ENCODE data around the gene SFT2D3.

The SFT2D3 gene

GRCh38 chr2:127712999-127713398, 11.7 kb downstream of the SFT2D3 start:
- DNase-seq: no peak

GRCh38 chr2:127713562-127713961, 12.3 kb downstream of the SFT2D3 start:
- DNase-seq: no peak

- DNase-seq: no peak
Measured at GRCh38 chr2:127715778-127716449, 14.6 kb downstream of the SFT2D3 start.

GRCh38 chr2:127718271-127718670, 17.0 kb downstream of the SFT2D3 start:
- no peak for DNase-seq

- DNase-seq: no peak
Measured at GRCh38 chr2:127719301-127720218, 18.3 kb downstream of the SFT2D3 start.

GRCh38 chr2:127721311-127721977, 20.1 kb downstream of the SFT2D3 start:
- DNase-seq: no peak

GRCh38 chr2:127721978-127722355, 20.7 kb downstream of the SFT2D3 start:
- DNase-seq: no peak

- no peak for DNase-seq
Measured at GRCh38 chr2:127722807-127723206, 21.5 kb downstream of the SFT2D3 start.

- no peak for DNase-seq
Measured at GRCh38 chr2:127726158-127726880, 25.0 kb downstream of the SFT2D3 start.

GRCh38 chr2:127733113-127733815, 32.0 kb downstream of the SFT2D3 start:
- no peak for DNase-seq

- no peak for DNase-seq
Measured at GRCh38 chr2:127733816-127734537, 32.7 kb downstream of the SFT2D3 start.

GRCh38 chr2:127735044-127735443, 33.7 kb downstream of the SFT2D3 start:
- no peak for DNase-seq

- DNase-seq: no peak
Measured at GRCh38 chr2:127735537-127736399, 34.5 kb downstream of the SFT2D3 start.

- DNase-seq: no peak
Measured at GRCh38 chr2:127737892-127738291, 36.6 kb downstream of the SFT2D3 start.

- DNase-seq: no peak
Measured at GRCh38 chr2:127739800-127740199, 38.5 kb downstream of the SFT2D3 start.

- DNase-seq: peak; percentile 13
Measured at GRCh38 chr2:127740665-127741288, 39.5 kb downstream of the SFT2D3 start.

GRCh38 chr2:127743477-127744026, 42.3 kb downstream of the SFT2D3 start:
- no peak for DNase-seq

- DNase-seq: no peak
Measured at GRCh38 chr2:127747621-127748020, 46.3 kb downstream of the SFT2D3 start.

GRCh38 chr2:127749537-127749936, 48.2 kb downstream of the SFT2D3 start:
- DNase-seq: peak; percentile 55

GRCh38 chr2:127753374-127753773, 52.1 kb downstream of the SFT2D3 start:
- no peak for DNase-seq

Data from hematopoietic multipotent progenitor cell treated with erythropoietin and hydrocortisone succinate and interleukin-3 and kit ligand, for 4 days (in vitro differentiated cells).